Activated naive CD8-positive, alpha-beta T cell treated with anti-CD3 and anti-CD28 coated beads, Interleukin-2, amount 10 ng/mL, durations not matched to agents 7 days and 5 days (primary cell): Measurements from ENCODE around the gene GLUD1. TPM values are rescaled to one million over a fixed set of nuclear protein-coding genes. Genes with fewer than 3 reads are reported as not detected.
"Not testable (repeated sequence)": the region's sequence is repeated elsewhere in the genome, so short reads cannot be mapped to it uniquely, and the experiment has no call there.

Experiments
- ATAC-seq: fragments of 150-1000 bp; cut with Tn5 transposase; one replicate; pipeline ENCODE4 v1.10.0; 2021; ENCODE audit warnings: low read depth, moderate library complexity
- POLR2A ChIA-PET: fragments of 350-600 bp; sonication (Branson Sonifier 250); formaldehyde crosslinking; loops from one replicate; lab custom pipeline; 2021; ENCODE audit warnings: antibody characterized with exemption; lab: Charles Lee
- DNase-seq: peaks from one replicate; pipeline ENCODE4 v3.0.0; 2021
- H3K27ac Mint-ChIP-seq: one replicate; pipeline ENCODE4 v1.8.0; 2022; ENCODE audit warnings: mild to moderate bottlenecking, mixed read lengths
- H3K27me3 Mint-ChIP-seq: one replicate; pipeline ENCODE4 v1.8.0; 2022; ENCODE audit warnings: mild to moderate bottlenecking, moderate library complexity, mixed read lengths
- H3K36me3 Mint-ChIP-seq: one replicate; pipeline ENCODE4 v1.8.0; 2021; ENCODE audit warnings: mild to moderate bottlenecking, mixed read lengths
- H3K4me1 Mint-ChIP-seq: one replicate; pipeline ENCODE4 v1.8.0; 2021; ENCODE audit warnings: mixed read lengths
- H3K4me3 Mint-ChIP-seq: one replicate; pipeline ENCODE4 v1.8.0; 2022; ENCODE audit warnings: mild to moderate bottlenecking, moderate library complexity, mixed read lengths
- H3K9me3 Mint-ChIP-seq: one replicate; pipeline ENCODE4 v1.8.0; 2021; ENCODE audit warnings: mixed read lengths
- total RNA-seq, 2 experiments: library from RNA; stranded (reverse); gene quantifications; one replicate each; pipeline ENCODE4 v1.2.3, GENCODE V29; 2021

Gene GLUD1
- total RNA-seq, 2 experiments from 2014 or later: 91.3 to 95.9 TPM

GRCh38 chr10:87019066-87019465 is 75.6 kb downstream of the GLUD1 start:
- ATAC-seq, H3K4me3 Mint-ChIP-seq, H3K4me1 Mint-ChIP-seq, DNase-seq, H3K27ac Mint-ChIP-seq, H3K9me3 Mint-ChIP-seq, H3K36me3 Mint-ChIP-seq, H3K27me3 Mint-ChIP-seq, POLR2A ChIA-PET: not testable (repeated sequence)

- DNase-seq, ATAC-seq, H3K4me3 Mint-ChIP-seq, H3K27ac Mint-ChIP-seq, H3K27me3 Mint-ChIP-seq, POLR2A ChIA-PET, H3K4me1 Mint-ChIP-seq, H3K36me3 Mint-ChIP-seq, H3K9me3 Mint-ChIP-seq: not testable (repeated sequence)
Measured at GRCh38 chr10:87018127-87018526, 76.5 kb downstream of the GLUD1 start.

GRCh38 chr10:87014986-87015716 is 79.5 kb downstream of the GLUD1 start:
- DNase-seq, H3K9me3 Mint-ChIP-seq, POLR2A ChIA-PET, H3K27ac Mint-ChIP-seq, H3K27me3 Mint-ChIP-seq, H3K4me1 Mint-ChIP-seq, ATAC-seq, H3K36me3 Mint-ChIP-seq, H3K4me3 Mint-ChIP-seq: not testable (repeated sequence)

- H3K4me1 Mint-ChIP-seq, H3K27me3 Mint-ChIP-seq, H3K36me3 Mint-ChIP-seq, H3K27ac Mint-ChIP-seq, ATAC-seq, POLR2A ChIA-PET, DNase-seq, H3K9me3 Mint-ChIP-seq: not testable (repeated sequence)
- H3K4me3 Mint-ChIP-seq: peak overlapping the region; percentile 35
Measured at GRCh38 chr10:87013528-87013927, 81.1 kb downstream of the GLUD1 start.

- H3K4me1 Mint-ChIP-seq, H3K9me3 Mint-ChIP-seq, H3K36me3 Mint-ChIP-seq, POLR2A ChIA-PET, ATAC-seq, DNase-seq, H3K27me3 Mint-ChIP-seq, H3K27ac Mint-ChIP-seq, H3K4me3 Mint-ChIP-seq: not testable (repeated sequence)
Measured at GRCh38 chr10:87009134-87009696, 85.4 kb downstream of the GLUD1 start.

GRCh38 chr10:87008303-87008702 is 86.3 kb downstream of the GLUD1 start:
- H3K27me3 Mint-ChIP-seq, H3K27ac Mint-ChIP-seq, H3K4me1 Mint-ChIP-seq, POLR2A ChIA-PET, H3K9me3 Mint-ChIP-seq, ATAC-seq, H3K36me3 Mint-ChIP-seq, H3K4me3 Mint-ChIP-seq, DNase-seq: not testable (repeated sequence)

DNA sequence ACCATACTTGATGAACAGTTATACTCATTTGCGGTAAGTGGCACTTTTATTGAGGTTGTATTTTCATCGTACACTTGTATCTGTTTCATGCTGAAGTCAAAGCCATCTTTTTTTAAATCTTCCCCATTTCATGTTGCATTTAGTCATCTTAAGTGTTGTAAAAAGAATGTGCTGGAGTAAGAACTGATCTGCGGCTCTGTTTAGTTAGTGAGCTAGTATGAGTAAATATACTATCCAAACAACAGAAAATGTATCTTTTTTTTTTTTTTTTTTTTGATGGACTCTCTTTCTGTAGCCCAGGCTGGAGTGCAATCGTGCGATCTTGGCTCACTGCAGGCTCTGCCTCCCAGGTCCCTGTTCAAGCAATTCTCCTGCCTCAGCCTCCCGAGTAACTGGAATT is 87.0 kb downstream of the GLUD1 start:
- DNase-seq, POLR2A ChIA-PET, H3K36me3 Mint-ChIP-seq, H3K27ac Mint-ChIP-seq, H3K27me3 Mint-ChIP-seq, H3K4me1 Mint-ChIP-seq, ATAC-seq, H3K9me3 Mint-ChIP-seq, H3K4me3 Mint-ChIP-seq: not testable (repeated sequence)

DNA sequence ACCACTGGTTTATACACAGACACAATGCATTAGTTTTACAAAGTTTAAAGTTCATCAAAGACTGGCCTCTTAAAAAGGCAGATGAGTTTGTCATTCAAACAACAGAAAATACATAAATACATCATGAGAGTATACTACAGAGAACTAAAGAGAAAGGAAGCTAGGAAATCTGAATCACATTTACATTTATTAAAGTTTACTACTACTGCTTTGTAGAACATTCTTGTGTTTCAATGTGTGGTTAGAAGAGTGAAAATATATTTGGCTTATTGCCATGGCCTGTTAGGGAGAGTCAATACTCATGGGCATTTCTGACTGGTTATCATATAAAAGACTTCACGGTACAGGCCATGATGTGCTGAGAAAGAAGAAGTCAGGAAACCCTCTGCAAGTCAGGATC is 87.5 kb downstream of the GLUD1 start:
- H3K4me1 Mint-ChIP-seq, H3K9me3 Mint-ChIP-seq, H3K27ac Mint-ChIP-seq, DNase-seq, POLR2A ChIA-PET, ATAC-seq, H3K36me3 Mint-ChIP-seq, H3K27me3 Mint-ChIP-seq, H3K4me3 Mint-ChIP-seq: not testable (repeated sequence)

- no peaks in the 10 kb centered on the region for H3K4me1 Mint-ChIP-seq
- ATAC-seq (no peak), DNase-seq (no peak)
- H3K9me3 Mint-ChIP-seq: no peaks in the 10 kb centered on the region
- POLR2A ChIA-PET: no interaction called here
- H3K27me3 Mint-ChIP-seq: peaks cover 5% of the 10 kb centered on the region
- H3K27ac Mint-ChIP-seq: no peak overlapping the region
- no peaks in the 10 kb centered on the region for H3K36me3 Mint-ChIP-seq
- no peak overlapping the region for H3K4me3 Mint-ChIP-seq
Measured at GRCh38 chr10:87000491-87000890, 94.2 kb downstream of the GLUD1 start.

Other genes starting within 250 kb of the GLUD1 start
- gene MMRN2, start 137.2 kb downstream of the GLUD1 start, total RNA-seq: not detected
- not detected for gene SNCG, start 136.2 kb downstream of the GLUD1 start, total RNA-seq
- gene ADIRF, start 126.4 kb downstream of the GLUD1 start, total RNA-seq: not detected
- gene FAM25A, start 74.5 kb downstream of the GLUD1 start, total RNA-seq: not detected
- gene SHLD2, start 363 bp upstream of the GLUD1 start, total RNA-seq: 10 to 100 TPM; 25.9 to 26.1 TPM
- gene NUTM2A, start 130.6 kb upstream of the GLUD1 start, total RNA-seq: under 1 TPM; 0.11 to 0.79 TPM